Esophagus squamous epithelium (tissue), 5 donors: ENCODE measurements around the gene DHRS2. TPM values are rescaled to one million over a fixed set of nuclear protein-coding genes. Genes with fewer than 3 reads are reported as not detected.

Experiments used
- DNase-seq: peaks from one replicate; lab custom pipeline; 2025; lab: John Stamatoyannopoulos, UW
- H3K27ac ChIP-seq, 4 donors: fragments of 200-600 bp; sonication (generic); one replicate each; pipeline ENCODE4 v1.5.1; 2016 to 2019; ENCODE audit warnings: mild to moderate bottlenecking in 1 of 4
- H3K27me3 ChIP-seq, 4 donors: fragments of 200-600 bp; sonication (generic); 1 replicate in 3 of 4; 2 replicates in 1 of 4; pipeline versions ENCODE4 v1.5.1 to v1.6.0; 2017 to 2021; ENCODE audit warnings: antibody characterized with exemption in 1 of 4
- H3K36me3 ChIP-seq, 3 donors: fragments of 200-600 bp; sonication (generic); one replicate each; pipeline ENCODE4 v1.5.1; 2016 to 2019
- H3K4me1 ChIP-seq, 3 donors: fragments of 200-600 bp; sonication (generic); one replicate each; pipeline ENCODE4 v1.5.1; 2017 to 2019
- H3K4me3 ChIP-seq, 4 donors: fragments of 200-600 bp; sonication (generic); 1 replicate in 3 of 4; 2 replicates in 1 of 4; pipeline ENCODE4 v1.5.1; 2016 to 2019; ENCODE audit warnings: mild to moderate bottlenecking in 2 of 4, moderate library complexity in 1 of 4
- H3K9me3 ChIP-seq, 3 donors: fragments of 200-600 bp; sonication (generic); one replicate each; pipeline ENCODE4 v1.5.1; 2016 to 2019
- POLR2A ChIP-seq, 4 donors: fragments of 450-650 bp; IDR thresholded peaks; one replicate each; pipeline ENCODE4 v1.6.1; 2017; ENCODE audit warnings: antibody characterized with exemption in 4 of 4, mild to moderate bottlenecking in 4 of 4, moderate library complexity in 3 of 4
- WGBS, 2 donors: methylation state at CpG; one replicate each; pipeline ENCODE4 v1.1.5; 2018; 5-methylcytosine and 5-hydroxymethylcytosine counted together
- intact Hi-C: fragments of 100-400 bp; cut with DNase I; formaldehyde crosslinking; loops from one replicate; pipeline ENCODE4 v1.15.0; 2022
- total RNA-seq, 4 donors: library from RNA; depleted of rRNA; stranded (reverse); fragments of >200 nt; gene quantifications; one replicate each; pipeline ENCODE4 v1.1.0, GENCODE V29; 2016
- TF ChIP-seq, protein P1 (sequence below), 6 experiments: fragments of 450-650 bp in 4 of 6; fragments of 200-600 bp in 2 of 6; sonication (generic) in 2 of 6; IDR thresholded peaks; one replicate each; pipeline ENCODE4 v1.5.1; 2016 to 2019; ENCODE audit warnings: antibody characterized with exemption in 6 of 6, mild to moderate bottlenecking in 4 of 6, moderate library complexity in 4 of 6
- donor health status: DM: yes; HTN: yes; CAD: no.

Gene DHRS2
- total RNA-seq, 4 donors from 2014 or later = 0.19 to 0.31 TPM; not detected in 2

GRCh38 chr14:23618415-23618988 is 17.7 kb upstream of the DHRS2 start:
- no peak for DNase-seq
- 62 to 74% methylated on average over 2 of the region's 2 CpGs for WGBS, 2 donors
- Histone ChIP-seq H3K27ac (no peak overlapping the region), H3K36me3 (no peaks in the 10 kb centered on the region), H3K4me1 (no peaks in the 10 kb centered on the region), H3K4me3 (no peak overlapping the region), H3K9me3 (no peaks in the 10 kb centered on the region), H3K27me3 (peaks cover 0 to 15% (median 0%) of the 10 kb centered on the region in 4 donors)
- intact Hi-C loops = no loop called here
- no peak for TF ChIP-seq POLR2A (IDR thresholded peaks at IDR 0.05)
- TF ChIP-seq, protein P1, sequence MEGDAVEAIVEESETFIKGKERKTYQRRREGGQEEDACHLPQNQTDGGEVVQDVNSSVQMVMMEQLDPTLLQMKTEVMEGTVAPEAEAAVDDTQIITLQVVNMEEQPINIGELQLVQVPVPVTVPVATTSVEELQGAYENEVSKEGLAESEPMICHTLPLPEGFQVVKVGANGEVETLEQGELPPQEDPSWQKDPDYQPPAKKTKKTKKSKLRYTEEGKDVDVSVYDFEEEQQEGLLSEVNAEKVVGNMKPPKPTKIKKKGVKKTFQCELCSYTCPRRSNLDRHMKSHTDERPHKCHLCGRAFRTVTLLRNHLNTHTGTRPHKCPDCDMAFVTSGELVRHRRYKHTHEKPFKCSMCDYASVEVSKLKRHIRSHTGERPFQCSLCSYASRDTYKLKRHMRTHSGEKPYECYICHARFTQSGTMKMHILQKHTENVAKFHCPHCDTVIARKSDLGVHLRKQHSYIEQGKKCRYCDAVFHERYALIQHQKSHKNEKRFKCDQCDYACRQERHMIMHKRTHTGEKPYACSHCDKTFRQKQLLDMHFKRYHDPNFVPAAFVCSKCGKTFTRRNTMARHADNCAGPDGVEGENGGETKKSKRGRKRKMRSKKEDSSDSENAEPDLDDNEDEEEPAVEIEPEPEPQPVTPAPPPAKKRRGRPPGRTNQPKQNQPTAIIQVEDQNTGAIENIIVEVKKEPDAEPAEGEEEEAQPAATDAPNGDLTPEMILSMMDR (IDR thresholded peaks at IDR 0.05) = no peak

DNA sequence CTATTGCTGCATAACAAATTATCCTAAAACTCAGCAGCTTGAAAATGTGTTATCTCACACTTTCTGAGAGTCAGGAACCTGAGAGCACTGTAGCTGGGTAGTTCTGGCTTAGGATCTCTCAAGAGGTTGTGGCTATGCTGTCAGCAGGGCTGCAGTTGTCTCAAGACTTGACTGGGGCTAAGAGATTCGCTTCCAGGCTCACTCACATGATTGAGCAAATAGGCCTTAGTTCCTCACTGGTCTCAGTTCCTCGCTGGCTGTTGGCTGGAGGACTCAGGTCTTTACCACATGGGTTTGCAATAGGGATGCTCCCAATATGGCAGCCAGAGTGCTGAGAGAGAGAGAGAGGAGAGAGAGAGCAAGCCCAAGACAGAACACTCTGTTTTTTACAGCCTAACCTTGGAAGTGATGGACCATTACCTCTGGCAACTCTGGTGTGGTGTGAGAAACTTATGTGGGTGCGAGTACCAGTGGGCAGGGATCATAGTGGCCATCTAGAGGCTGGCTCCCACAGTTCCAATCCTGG is 15.9 kb upstream of the DHRS2 start:
- Histone ChIP-seq H3K4me3 (no peak overlapping the region), H3K36me3 (no peaks in the 10 kb centered on the region), H3K4me1 (no peaks in the 10 kb centered on the region), H3K27ac (no peak overlapping the region), H3K9me3 (peaks cover 0 to 15% (median 10%) of the 10 kb centered on the region in 3 donors), H3K27me3 (peaks cover 0 to 9% (median 0%) of the 10 kb centered on the region in 4 donors)
- TF ChIP-seq, protein P1 (IDR thresholded peaks at IDR 0.05) = no peak
- no peak for TF ChIP-seq POLR2A (IDR thresholded peaks at IDR 0.05)
- DNase-seq = no peak
- 49 to 56% methylated on average over 2 to 3 of the region's 3 CpGs for WGBS, 2 donors
- intact Hi-C loops = no loop called here

- peaks cover 0 to 21% (median 10%) of the 10 kb centered on the region in 3 donors for H3K9me3 ChIP-seq
- TF ChIP-seq, protein P1 (IDR thresholded peaks at IDR 0.05) = no peak
- TF ChIP-seq POLR2A (IDR thresholded peaks at IDR 0.05) = no peak
- DNase-seq = no peak
- no peaks in the 10 kb centered on the region for H3K4me1 ChIP-seq
- no peaks in the 10 kb centered on the region for H3K36me3 ChIP-seq
- intact Hi-C loops = no loop called here
- peaks cover 0 to 9% (median 0%) of the 10 kb centered on the region in 4 donors for H3K27me3 ChIP-seq
- no peak overlapping the region for H3K27ac ChIP-seq
- no peak overlapping the region for H3K4me3 ChIP-seq
- WGBS, 2 donors = 54 to 56% methylated on average over 6 of the region's 6 CpGs
Measured at GRCh38 chr14:23621204-23621931, 14.8 kb upstream of the DHRS2 start.

DNA sequence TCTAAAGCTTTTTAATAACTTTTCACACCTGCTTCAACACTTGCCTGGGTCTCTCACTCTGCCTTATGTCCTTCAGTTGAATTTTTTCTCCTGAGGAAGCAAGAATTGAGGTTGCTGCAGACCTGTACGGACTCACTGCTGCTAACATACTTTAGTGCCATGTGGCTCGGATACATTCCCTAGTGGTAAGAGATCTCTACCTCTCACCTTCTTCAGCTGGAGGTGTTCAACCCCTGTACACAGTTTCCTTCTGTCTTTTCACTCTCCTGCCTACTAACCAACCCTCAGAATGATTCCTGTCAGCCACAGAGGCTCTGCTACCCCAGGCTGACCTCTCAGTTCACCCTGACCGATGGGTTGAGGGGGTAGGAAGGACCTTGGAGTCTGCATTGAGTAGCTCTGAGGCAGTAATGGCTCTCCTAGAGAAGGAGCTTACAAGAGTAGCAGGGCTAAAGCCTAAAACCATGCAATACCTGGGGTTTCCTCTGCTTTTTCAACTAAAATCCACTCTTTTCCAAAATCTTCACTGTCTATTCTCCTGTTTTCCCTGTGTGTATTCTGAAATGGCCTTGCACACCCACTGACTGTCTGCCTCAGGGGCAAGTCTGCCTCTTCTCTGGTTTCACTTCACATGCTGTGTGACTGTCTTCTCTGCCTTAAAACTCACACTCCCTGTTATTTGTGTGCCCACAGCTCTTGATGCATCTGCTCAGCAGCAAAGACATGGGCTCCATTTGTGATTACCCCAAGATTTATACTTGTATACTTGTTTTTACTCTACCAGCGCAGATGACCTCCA is 14.0 kb upstream of the DHRS2 start:
- H3K4me1 ChIP-seq = no peaks in the 10 kb centered on the region
- H3K27me3 ChIP-seq = peaks cover 0 to 9% (median 0%) of the 10 kb centered on the region in 4 donors
- TF ChIP-seq, protein P1 (IDR thresholded peaks at IDR 0.05) = no peak
- TF ChIP-seq POLR2A (IDR thresholded peaks at IDR 0.05) = no peak
- no peaks in the 10 kb centered on the region for H3K36me3 ChIP-seq
- WGBS, 2 donors = 69 to 83% methylated on average over 4 of the region's 4 CpGs
- no peak for DNase-seq
- H3K27ac ChIP-seq = no peak overlapping the region
- H3K4me3 ChIP-seq = no peak overlapping the region
- H3K9me3 ChIP-seq = peaks cover 0 to 21% (median 10%) of the 10 kb centered on the region in 3 donors
- intact Hi-C loops = no loop called here
